Adrenal gland (tissue), 12 donors: ENCODE measurements around the gene TNFRSF25. TPM values are rescaled to one million over a fixed set of nuclear protein-coding genes. Genes with fewer than 3 reads are reported as not detected.
A peak's percentile ranks its signal among the peaks of the same experiment; 100 is the strongest.

Experiments
- DNase-seq, 7 donors: peaks; one replicate each; pipeline ENCODE4 v3.0.0-alpha.2; 2019 to 2020
- H3K27ac ChIP-seq, 5 donors: fragments of 200-600 bp; sonication (generic) in 4 of 5; 1 replicate in 3 of 5; 2 replicates in 2 of 5; pipeline versions ENCODE4 v1.5.1 to v1.8.0; 2016 to 2020; ENCODE audit warnings: mild to moderate bottlenecking in 1 of 5
- H3K27me3 ChIP-seq: fragments of 200-600 bp; 2 replicates; pipeline ENCODE4 v1.8.0; 2021
- H3K36me3 ChIP-seq, 2 donors: fragments of 200-600 bp; replicated peaks in 1 of 2; 1 replicate in 1 of 2; 2 replicates in 1 of 2; pipeline versions ENCODE4 v1.5.1 to v1.8.0; 2018 to 2022
- H3K4me1 ChIP-seq, 2 donors: fragments of 200-600 bp; replicated peaks in 1 of 2; 1 replicate in 1 of 2; 2 replicates in 1 of 2; pipeline versions ENCODE4 v1.5.1 to v1.8.0; 2018 to 2021
- H3K4me3 ChIP-seq, 4 donors: fragments of 200-600 bp; sonication (generic) in 3 of 4; one replicate each; pipeline ENCODE4 v1.5.1; 2016 to 2018
- H3K9me3 ChIP-seq, 3 donors: fragments of 200-600 bp; sonication (generic) in 1 of 3; replicated peaks in 1 of 3; 1 replicate in 2 of 3; 2 replicates in 1 of 3; pipeline versions ENCODE4 v1.5.1 to v1.8.0; 2016 to 2021
- POLR2A ChIP-seq, 2 donors: fragments of 450-650 bp; IDR thresholded peaks; one replicate each; pipeline ENCODE4 v1.6.1; 2017; ENCODE audit warnings: antibody characterized with exemption in 2 of 2, mild to moderate bottlenecking in 2 of 2, moderate library complexity in 1 of 2
- WGBS, 4 donors: extraction: QIAGEN DNeasy Blood & Tissue Kit in 2 of 4; methylation state at CpG; one replicate each; pipeline versions ENCODE4 v1.1.5 to v1.1.7; 2013 to 2017; 5-methylcytosine and 5-hydroxymethylcytosine counted together
- intact Hi-C, 2 donors: fragments of 100-400 bp; cut with DNase I; formaldehyde crosslinking; loops; one replicate each; pipeline versions ENCODE4 v1.14.1 to v1.15.0; 2022 to 2023
- polyA plus RNA-seq, 3 donors: library from polyadenylated mRNA; stranded (reverse); fragments of 200-250 nt in 2 of 3; fragments of 350-450 nt in 1 of 3; fragmentation: Illumina TruSeq in 1 of 3; extraction: RNeasy Lipid Tissue Mini Kit (QIAGEN cat#74804) in 1 of 3; gene quantifications; one replicate each; pipeline ENCODE4 v1.2.3, GENCODE V29; 2013 to 2014
- total RNA-seq, 9 donors: library from RNA; depleted of rRNA in 4 of 9; stranded (reverse); fragments of >200 nt in 4 of 9; fragments of 120-200 nt in 1 of 9; fragmentation: NEBNext Ultra II Directional in 1 of 9; extraction: Animal tissue kit (Norgen Biotek cat#: 25700) in 1 of 9; gene quantifications; one replicate each; pipeline versions ENCODE4 v1.1.0 to v1.2.4, GENCODE V29; 2013 to 2023
- TF ChIP-seq, protein P1 (sequence below), 6 experiments: fragments of 450-650 bp in 4 of 6; fragments of 200-600 bp in 2 of 6; sonication (generic) in 1 of 6; IDR thresholded peaks; 1 replicate in 5 of 6; 2 replicates in 1 of 6; pipeline versions ENCODE4 v1.5.1 to v1.8.0; 2016 to 2021; ENCODE audit warnings: antibody characterized with exemption in 6 of 6, mild to moderate bottlenecking in 2 of 6, moderate library complexity in 1 of 6
- donor health status: healthy with polysubstance abuse.
- donor health status: Bipolar disorder and iron deficiency.
- donor health status: DM: yes; HTN: yes; CAD: no.
- donor health status: DM: no; HTN: no; CAD: no.
- donor health status: DM: no; HTN: no; CAD: no.
- donor health status: DM: yes; HTN: yes; CAD: no.

TNFRSF25 gene
- total and polyA plus RNA-seq, 12 donors: 1.2 to 169 (median 9.7) TPM

DNA sequence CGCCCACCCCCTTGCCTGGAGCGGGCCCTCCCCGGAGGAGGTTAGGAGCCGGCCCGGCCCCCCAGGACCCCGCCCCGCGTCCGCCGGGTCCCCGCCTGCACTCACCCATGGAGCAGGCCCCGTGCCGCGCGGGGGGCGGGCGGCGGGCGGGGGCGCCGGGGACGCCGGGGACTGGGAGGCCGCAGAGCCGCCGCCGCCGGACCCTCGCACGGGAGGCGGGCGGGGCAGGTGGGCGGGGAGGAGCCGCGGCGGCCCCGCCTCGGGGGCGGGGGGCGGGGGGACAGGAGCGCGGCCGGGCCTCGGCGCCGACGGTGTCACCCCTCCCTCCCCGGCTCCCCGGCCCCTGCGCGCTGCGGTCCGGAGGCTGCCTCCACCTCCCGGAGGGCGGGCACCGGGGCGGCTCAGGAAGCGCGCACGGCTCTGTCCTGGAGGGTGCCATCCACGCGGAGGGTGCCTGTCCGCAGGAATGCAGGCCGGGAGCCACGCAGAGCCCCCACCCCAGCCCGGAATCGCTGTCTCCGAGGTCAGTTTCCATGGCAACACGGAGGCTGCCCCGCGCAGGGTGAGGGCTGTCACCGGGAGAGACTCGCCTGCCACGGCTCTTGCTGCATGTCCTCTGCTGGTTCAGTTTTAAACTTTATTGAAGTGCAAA lies 31.4 kb upstream of the TNFRSF25 start:
- peak overlapping the region in 4 of 5 donors; percentile 46 to 78 (median 73) for H3K27ac ChIP-seq
- peak; percentile 73 to 83 (median 76) for DNase-seq

DNA sequence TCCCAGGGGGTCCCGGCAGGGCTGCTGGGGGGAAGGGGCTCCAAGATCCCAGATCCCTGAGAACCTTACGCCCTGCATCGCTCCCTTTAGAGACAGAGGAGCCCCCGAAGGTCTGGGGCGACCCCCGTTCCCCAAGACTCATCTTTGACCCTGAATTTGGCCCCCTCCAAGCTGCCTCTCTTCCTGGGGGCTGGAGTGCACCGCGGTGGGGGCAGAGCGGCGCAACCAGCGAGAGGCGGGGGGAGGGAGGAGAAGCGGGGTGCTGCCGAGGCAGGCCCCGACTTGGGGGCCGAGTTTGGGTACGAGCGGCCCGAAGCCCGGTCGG lies 30.9 kb upstream of the TNFRSF25 start:
- H3K27ac ChIP-seq: peak overlapping the region in 4 of 5 donors; percentile 46 to 78 (median 73)
- 1 to 4% (median 2%) methylated on average over 4 to 21 of the region's 21 CpGs; no CpG with 5 or more reads in 1 of the 4 donors for WGBS, 4 donors
- no peaks in the 10 kb centered on the region for H3K9me3 ChIP-seq
- no peaks in the 10 kb centered on the region for H3K36me3 ChIP-seq
- peaks cover 25 to 57% of the 10 kb centered on the region in 2 donors for H3K4me1 ChIP-seq
- H3K4me3 ChIP-seq: peak overlapping the region in 2 of 4 donors; percentile 59 to 89
- TF ChIP-seq, protein P1, sequence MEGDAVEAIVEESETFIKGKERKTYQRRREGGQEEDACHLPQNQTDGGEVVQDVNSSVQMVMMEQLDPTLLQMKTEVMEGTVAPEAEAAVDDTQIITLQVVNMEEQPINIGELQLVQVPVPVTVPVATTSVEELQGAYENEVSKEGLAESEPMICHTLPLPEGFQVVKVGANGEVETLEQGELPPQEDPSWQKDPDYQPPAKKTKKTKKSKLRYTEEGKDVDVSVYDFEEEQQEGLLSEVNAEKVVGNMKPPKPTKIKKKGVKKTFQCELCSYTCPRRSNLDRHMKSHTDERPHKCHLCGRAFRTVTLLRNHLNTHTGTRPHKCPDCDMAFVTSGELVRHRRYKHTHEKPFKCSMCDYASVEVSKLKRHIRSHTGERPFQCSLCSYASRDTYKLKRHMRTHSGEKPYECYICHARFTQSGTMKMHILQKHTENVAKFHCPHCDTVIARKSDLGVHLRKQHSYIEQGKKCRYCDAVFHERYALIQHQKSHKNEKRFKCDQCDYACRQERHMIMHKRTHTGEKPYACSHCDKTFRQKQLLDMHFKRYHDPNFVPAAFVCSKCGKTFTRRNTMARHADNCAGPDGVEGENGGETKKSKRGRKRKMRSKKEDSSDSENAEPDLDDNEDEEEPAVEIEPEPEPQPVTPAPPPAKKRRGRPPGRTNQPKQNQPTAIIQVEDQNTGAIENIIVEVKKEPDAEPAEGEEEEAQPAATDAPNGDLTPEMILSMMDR (IDR thresholded peaks at IDR 0.05): no peak
- no peak for TF ChIP-seq POLR2A (IDR thresholded peaks at IDR 0.05)
- DNase-seq: no peak
- intact Hi-C loops: no loop called here
- H3K27me3 ChIP-seq: no peaks in the 10 kb centered on the region

More for the DNA sequence above, 31.4 kb upstream of the TNFRSF25 start:
- H3K9me3 ChIP-seq: no peaks in the 10 kb centered on the region
- H3K27me3 ChIP-seq: no peaks in the 10 kb centered on the region
- peaks cover 30 to 57% of the 10 kb centered on the region in 2 donors for H3K4me1 ChIP-seq
- no peaks in the 10 kb centered on the region for H3K36me3 ChIP-seq
- WGBS, 4 donors: 0 to 1% (median 0%) methylated on average over 7 to 73 of the region's 74 CpGs
- H3K4me3 ChIP-seq: peak overlapping the region in 3 of 4 donors; percentile 56 to 89 (median 59)
- intact Hi-C loops: no loop called here
- TF ChIP-seq, protein P1 (IDR thresholded peaks at IDR 0.05): no peak
- TF ChIP-seq POLR2A (IDR thresholded peaks at IDR 0.05): no peak

DNA sequence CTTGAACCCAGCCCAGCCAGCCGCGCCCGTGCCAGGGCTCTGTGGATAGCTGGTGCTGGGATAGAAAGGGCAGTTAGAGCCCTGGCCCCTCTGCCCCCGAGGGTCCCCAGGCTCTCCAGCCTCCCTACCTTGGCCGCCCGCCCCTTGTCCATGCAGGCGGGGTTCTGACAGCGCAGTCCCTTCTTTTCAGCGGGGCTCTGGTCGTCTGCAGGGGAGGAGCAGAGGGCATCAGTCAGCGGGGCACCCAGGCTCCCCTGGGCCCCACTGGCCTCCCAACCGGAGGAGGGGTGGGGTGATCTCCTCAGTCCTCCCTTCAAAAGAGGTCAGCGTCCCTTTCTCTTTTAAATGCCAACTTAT lies 30.4 kb upstream of the TNFRSF25 start:
- no peak for TF ChIP-seq POLR2A (IDR thresholded peaks at IDR 0.05)
- TF ChIP-seq, protein P1 (IDR thresholded peaks at IDR 0.05): no peak
- intact Hi-C loops: no loop called here
- Histone ChIP-seq H3K27ac (peak overlapping the region in 4 of 5 donors; percentile 46 to 78 (median 73)), H3K36me3 (no peaks in the 10 kb centered on the region), H3K4me3 (peak overlapping the region in 2 of 4 donors; percentile 59 to 89), H3K4me1 (peaks cover 24 to 57% of the 10 kb centered on the region in 2 donors), H3K9me3 (no peaks in the 10 kb centered on the region), H3K27me3 (no peaks in the 10 kb centered on the region)
- no peak for DNase-seq
- WGBS, 4 donors: 18 to 39% (median 33%) methylated on average over 3 to 13 of the region's 13 CpGs

DNA sequence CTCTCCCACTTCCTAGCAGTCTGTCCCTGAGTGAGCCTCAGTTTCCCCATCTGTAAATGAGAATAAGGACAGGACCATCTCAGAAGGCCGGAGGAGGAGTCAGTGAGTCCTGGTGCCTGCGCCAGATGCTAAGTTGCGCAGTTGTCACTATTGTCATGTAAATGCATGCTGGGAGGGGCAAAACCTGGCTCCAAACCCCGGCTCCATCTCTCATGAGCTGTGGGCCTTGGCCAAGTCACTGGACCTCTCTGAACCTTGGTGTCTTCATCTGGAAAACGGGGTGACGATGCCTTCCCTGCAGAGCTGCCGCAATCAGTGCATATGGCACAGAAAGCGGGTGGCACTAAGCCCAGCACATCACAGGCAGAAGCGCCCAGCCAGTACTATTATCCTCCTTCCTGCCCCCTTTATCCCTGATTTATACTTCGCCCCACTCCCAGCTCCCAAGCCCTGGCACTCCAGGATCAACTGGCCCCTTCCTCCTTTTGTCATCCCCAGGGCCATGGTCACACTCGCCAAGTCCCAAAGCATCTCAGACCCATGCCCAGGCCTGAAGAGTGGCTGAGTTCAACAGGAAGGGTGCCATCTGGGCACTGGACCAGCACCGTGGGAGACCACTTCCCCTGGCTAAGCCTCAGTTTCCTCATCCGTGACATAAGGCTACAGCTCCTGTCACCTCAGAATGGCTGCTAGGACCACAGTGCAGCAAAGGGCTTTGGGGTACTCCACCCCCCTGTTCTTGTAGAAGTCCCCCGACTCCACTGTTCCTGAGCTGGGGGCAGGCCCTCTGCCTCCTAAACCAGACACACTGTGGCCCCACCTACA lies 29.8 kb upstream of the TNFRSF25 start:
- H3K4me1 ChIP-seq: peaks cover 25 to 57% of the 10 kb centered on the region in 2 donors
- TF ChIP-seq, protein P1 (IDR thresholded peaks at IDR 0.05): no peak
- TF ChIP-seq POLR2A (IDR thresholded peaks at IDR 0.05): no peak
- H3K27me3 ChIP-seq: no peaks in the 10 kb centered on the region
- WGBS, 4 donors: 84 to 87% (median 86%) methylated on average over 12 to 14 of the region's 14 CpGs
- no peaks in the 10 kb centered on the region for H3K9me3 ChIP-seq
- intact Hi-C loops: no loop called here
- peak overlapping the region in 3 of 5 donors; percentile 46 to 78 (median 78) for H3K27ac ChIP-seq
- DNase-seq: no peak
- H3K36me3 ChIP-seq: no peaks in the 10 kb centered on the region
- no peak overlapping the region for H3K4me3 ChIP-seq
